T follicular helper cell (primary cell): Measurements from ENCODE around the gene PRM1.
A peak's percentile ranks its signal among the peaks of the same experiment; 100 is the strongest.

Source experiments
- DNase-seq: peaks from one replicate; pipeline ENCODE4 v3.0.0-alpha.2; 2020; ENCODE audit warnings: low read depth

PRM1 gene

GRCh38 chr16:11236461-11237254 lies 44.5 kb downstream of the PRM1 start:
- no peak for DNase-seq

- DNase-seq: no peak
Observed at GRCh38 chr16:11235703-11235991, 45.5 kb downstream of the PRM1 start.

- DNase-seq: no peak
Observed at GRCh38 chr16:11234884-11235702, 46.0 kb downstream of the PRM1 start.

GRCh38 chr16:11233727-11234376 lies 47.3 kb downstream of the PRM1 start:
- no peak for DNase-seq

- peak; percentile 68 for DNase-seq
Observed at GRCh38 chr16:11232852-11233726, 48.0 kb downstream of the PRM1 start.

- DNase-seq: no peak
Observed at GRCh38 chr16:11232302-11232851, 48.8 kb downstream of the PRM1 start.

- DNase-seq: no peak
Observed at GRCh38 chr16:11231367-11231970, 49.7 kb downstream of the PRM1 start.
